OCI-LY1 (cell line): ENCODE results near the gene PCDHGB4.
"Not testable (repeated sequence)": the region's sequence is repeated elsewhere in the genome, so short reads cannot be mapped to it uniquely, and the experiment has no call there.

Experiments used
- CTCF ChIP-seq: fragments of 200-600 bp; sonication (generic), shearing (Covaris generic); IDR thresholded peaks from 2 replicates; pipeline ENCODE4 v1.5.1; 2017; ENCODE audit warnings: mild to moderate bottlenecking, antibody characterized with exemption, low read length, moderate library complexity, mixed read lengths
- EZH2 ChIP-seq: fragments of 200-600 bp; sonication (generic), shearing (Covaris generic); IDR thresholded peaks from 2 replicates; pipeline ENCODE4 v1.8.0; 2017; ENCODE audit warnings: borderline replicate concordance, mixed run types, mild to moderate bottlenecking, antibody characterized with exemption, low read length, moderate library complexity, mixed read lengths

- not testable (repeated sequence) for TF ChIP-seq CTCF, EZH2
Measured at GRCh38 chr5:141387557-141388311, at the start of gene PCDHGB4.
